IMR-90 (cell line): ENCODE measurements around the gene CNKSR3.

Experiments
- BHLHE40 ChIP-seq: fragments of 150-350 bp; IDR thresholded peaks from 2 replicates; pipeline ENCODE4 v1.6.1; 2016; ENCODE audit warnings: mild to moderate bottlenecking, low read depth, low read length
- CEBPB ChIP-seq: IDR thresholded peaks from 2 replicates; pipeline ENCODE4 v1.6.1; 2012; ENCODE audit warnings: low read depth, low read length, improper control_type of control experiment
- CTCF ChIP-seq: conservative IDR thresholded peaks from 2 replicates; pipeline ENCODE4 v1.5.1; 2012; ENCODE audit warnings: mild to moderate bottlenecking, low read depth, low read length, improper control_type of control experiment
- ELK1 ChIP-seq: fragments of 150-350 bp; IDR thresholded peaks from 2 replicates; pipeline ENCODE4 v1.6.1; 2016; ENCODE audit warnings: low read depth, mild to moderate bottlenecking, low read length, moderate library complexity, borderline replicate concordance
- MAFK ChIP-seq: IDR thresholded peaks from 2 replicates; pipeline ENCODE4 v1.6.1; 2012; ENCODE audit warnings: low read depth, low read length, improper control_type of control experiment
- MAZ ChIP-seq: IDR thresholded peaks from 2 replicates; pipeline ENCODE4 v1.6.1; 2012; ENCODE audit warnings: low read depth, mild to moderate bottlenecking, low read length, improper control_type of control experiment, moderate library complexity, borderline replicate concordance
- MXI1 ChIP-seq: IDR thresholded peaks from 2 replicates; pipeline ENCODE4 v1.6.1; 2012; ENCODE audit warnings: low read depth, mild to moderate bottlenecking, low read length, moderate library complexity, borderline replicate concordance
- POLR2A ChIP-seq: IDR thresholded peaks from 2 replicates; pipeline ENCODE4 v1.6.1; 2012; ENCODE audit warnings: mild to moderate bottlenecking, low read depth, low read length
- RCOR1 ChIP-seq: IDR thresholded peaks from 2 replicates; pipeline ENCODE4 v1.6.1; 2012; ENCODE audit warnings: mild to moderate bottlenecking, low read length, improper control_type of control experiment; ENCODE audit not compliant: insufficient replicate concordance
- SMC3 ChIP-seq: fragments of 150-350 bp; IDR thresholded peaks from 2 replicates; pipeline ENCODE4 v1.6.1; 2016; ENCODE audit warnings: low read depth, mild to moderate bottlenecking, antibody characterized with exemption, low read length, moderate library complexity
- USF2 ChIP-seq: fragments of 150-350 bp; IDR thresholded peaks from 2 replicates; pipeline ENCODE4 v1.6.1; 2017; ENCODE audit warnings: mild to moderate bottlenecking, antibody characterized with exemption, low read length, low read depth

DNA sequence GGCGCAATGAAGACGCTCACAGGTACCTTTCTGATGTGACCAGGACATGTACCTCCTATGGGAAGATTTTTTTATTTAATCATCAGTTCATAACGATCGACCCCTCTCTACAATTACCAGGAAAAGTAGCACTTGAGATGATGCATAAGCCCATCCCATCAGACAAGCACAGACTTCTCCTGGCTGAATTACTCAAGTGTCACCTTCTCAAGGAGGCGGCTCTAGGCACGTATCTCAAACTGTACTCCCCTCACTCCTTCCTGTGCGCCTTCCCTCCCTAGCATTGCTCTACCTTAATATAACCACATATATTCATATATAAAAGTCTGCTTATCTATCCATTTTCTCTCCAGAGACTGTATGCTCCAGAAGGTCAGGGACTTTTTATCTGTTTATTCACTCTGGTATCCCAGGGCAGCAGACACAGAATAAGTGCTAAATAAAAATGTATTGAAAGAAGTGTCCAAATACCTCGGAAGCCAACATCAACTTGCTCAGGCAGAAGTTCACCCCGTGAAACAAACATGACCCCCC lies 71.5 kb downstream of the CNKSR3 start:
- no peak for TF ChIP-seq CTCF
- no peak for TF ChIP-seq POLR2A
- TF ChIP-seq MAZ: no peak
- TF ChIP-seq USF2: no peak
- no peak for TF ChIP-seq MXI1
- TF ChIP-seq ELK1: no peak
- no peak for TF ChIP-seq CEBPB
- TF ChIP-seq RCOR1: no peak
- TF ChIP-seq MAFK: no peak
- TF ChIP-seq SMC3: no peak
- TF ChIP-seq BHLHE40: no peak
